Measurements from ENCODE around the gene ZNRF3.

ZNRF3 gene

GRCh38 chr22:29072979-29073617, 189.7 kb downstream of the ZNRF3 start, which contains the start of gene KREMEN1:
TSS of gene KREMEN1 (plus strand) at chr22:29073035. CDS start at chr22:29073131, 96 bp downstream.
- no peak for TF ChIP-seq CTCF (IDR thresholded peaks at IDR 0.05)

- no peak for TF ChIP-seq CTCF (IDR thresholded peaks at IDR 0.05)
Observed at GRCh38 chr22:29073618-29074275, 190.4 kb downstream of the ZNRF3 start.

- TF ChIP-seq CTCF (IDR thresholded peaks at IDR 0.05) = no peak
Observed at GRCh38 chr22:29074276-29074772, 191.0 kb downstream of the ZNRF3 start.

GRCh38 chr22:29078036-29078868, 194.9 kb downstream of the ZNRF3 start:
- TF ChIP-seq CTCF (IDR thresholded peaks at IDR 0.05) = no peak

GRCh38 chr22:29078869-29079207, 195.5 kb downstream of the ZNRF3 start:
- no peak for TF ChIP-seq CTCF (IDR thresholded peaks at IDR 0.05)

GRCh38 chr22:29079218-29079901, 196.0 kb downstream of the ZNRF3 start:
- TF ChIP-seq CTCF (IDR thresholded peaks at IDR 0.05) = no peak
